GM23338 (cell line): Measurements from ENCODE around the gene MT1A.

Experiments
- CREB1 ChIP-seq: fragments of 250-450 bp; sonication (Bioruptor Pico); IDR thresholded peaks from 2 replicates; pipeline ENCODE4 v1.5.0; 2020; ENCODE audit warnings: low read depth, mild to moderate bottlenecking, moderate library complexity
- EZH2 ChIP-seq: fragments of 200-600 bp; sonication (generic); IDR thresholded peaks from one replicate; pipeline ENCODE4 v1.8.0; 2017; ENCODE audit warnings: antibody characterized with exemption, mild to moderate bottlenecking, low read depth; ENCODE audit not compliant: unreplicated experiment
- EZH2phosphoT487 ChIP-seq: fragments of 200-600 bp; sonication (generic); IDR thresholded peaks from one replicate; pipeline ENCODE4 v1.8.1; 2018; ENCODE audit warnings: antibody characterized with exemption; ENCODE audit not compliant: unreplicated experiment
- JUNB ChIP-seq: IDR thresholded peaks from one replicate; pipeline ENCODE4 v1.6.1; 2016; ENCODE audit warnings: antibody characterized with exemption; ENCODE audit not compliant: unreplicated experiment
- POLR2AphosphoS5 ChIP-seq: IDR thresholded peaks from 2 replicates; pipeline ENCODE4 v1.6.1; 2016; ENCODE audit warnings: antibody characterized with exemption, low read depth
- ZNF331 ChIP-seq: fragments of 250-450 bp; sonication (Bioruptor Pico); IDR thresholded peaks from 2 replicates; pipeline ENCODE4 v1.5.0; 2020; ENCODE audit warnings: low read depth, mild to moderate bottlenecking, moderate library complexity
- TF ChIP-seq, protein P1 (sequence below), 2 experiments: fragments of 200-600 bp in 1 of 2; sonication (generic) in 1 of 2; conservative IDR thresholded peaks; 2 replicates each; pipeline versions ENCODE4 v1.5.1 to v1.6.1; 2016 to 2017; ENCODE audit warnings: antibody characterized with exemption in 2 of 2, low read depth in 2 of 2, mild to moderate bottlenecking in 2 of 2, moderate library complexity in 1 of 2
- TF ChIP-seq, protein P2 (sequence below): IDR thresholded peaks from one replicate; pipeline ENCODE4 v1.6.1; 2018; ENCODE audit warnings: antibody characterized with exemption; ENCODE audit not compliant: unreplicated experiment
- TF ChIP-seq, protein P3 (sequence below): IDR thresholded peaks from 2 replicates; pipeline ENCODE4 v1.6.1; 2016; ENCODE audit warnings: antibody characterized with exemption

DNA sequence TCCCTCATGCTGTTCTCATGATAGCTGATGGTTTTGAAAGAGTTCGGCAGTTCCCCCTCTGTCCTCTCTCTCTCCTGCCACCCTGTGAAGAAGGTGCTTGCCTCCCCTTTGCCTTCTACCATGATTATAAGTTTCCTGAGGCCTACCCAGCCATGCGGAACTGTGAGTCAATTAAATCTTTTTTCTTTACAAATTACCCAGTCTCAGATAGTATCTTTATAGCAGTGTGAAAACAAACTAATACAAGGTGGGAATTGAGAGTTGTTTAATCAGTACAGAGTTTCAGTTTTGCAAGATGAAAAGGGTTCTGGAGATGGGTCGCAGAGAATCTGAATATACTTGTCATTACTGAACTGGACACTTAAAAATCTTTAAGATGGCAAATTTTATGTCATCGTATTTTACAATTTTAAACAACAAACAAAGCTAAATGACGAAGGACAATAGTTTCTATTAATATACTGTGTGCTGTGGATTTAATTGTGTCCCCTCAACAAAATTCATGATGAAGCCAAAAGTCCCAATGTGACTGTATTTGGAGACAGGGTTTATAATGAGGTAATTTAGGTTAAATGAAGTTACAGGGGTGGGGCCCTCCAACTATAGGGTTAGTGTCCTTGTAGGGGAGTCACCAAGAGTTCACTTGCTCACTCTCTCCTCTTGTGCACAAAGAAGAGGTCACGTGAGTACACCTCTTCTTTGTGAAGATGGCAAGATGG lies 44.7 kb upstream of the MT1A start:
- TF ChIP-seq, protein P1, sequence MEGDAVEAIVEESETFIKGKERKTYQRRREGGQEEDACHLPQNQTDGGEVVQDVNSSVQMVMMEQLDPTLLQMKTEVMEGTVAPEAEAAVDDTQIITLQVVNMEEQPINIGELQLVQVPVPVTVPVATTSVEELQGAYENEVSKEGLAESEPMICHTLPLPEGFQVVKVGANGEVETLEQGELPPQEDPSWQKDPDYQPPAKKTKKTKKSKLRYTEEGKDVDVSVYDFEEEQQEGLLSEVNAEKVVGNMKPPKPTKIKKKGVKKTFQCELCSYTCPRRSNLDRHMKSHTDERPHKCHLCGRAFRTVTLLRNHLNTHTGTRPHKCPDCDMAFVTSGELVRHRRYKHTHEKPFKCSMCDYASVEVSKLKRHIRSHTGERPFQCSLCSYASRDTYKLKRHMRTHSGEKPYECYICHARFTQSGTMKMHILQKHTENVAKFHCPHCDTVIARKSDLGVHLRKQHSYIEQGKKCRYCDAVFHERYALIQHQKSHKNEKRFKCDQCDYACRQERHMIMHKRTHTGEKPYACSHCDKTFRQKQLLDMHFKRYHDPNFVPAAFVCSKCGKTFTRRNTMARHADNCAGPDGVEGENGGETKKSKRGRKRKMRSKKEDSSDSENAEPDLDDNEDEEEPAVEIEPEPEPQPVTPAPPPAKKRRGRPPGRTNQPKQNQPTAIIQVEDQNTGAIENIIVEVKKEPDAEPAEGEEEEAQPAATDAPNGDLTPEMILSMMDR (conservative IDR thresholded peaks at IDR 0.05; ENCODE audit: low read depth in 2 of 2), result no peak
- TF ChIP-seq, protein P2, sequence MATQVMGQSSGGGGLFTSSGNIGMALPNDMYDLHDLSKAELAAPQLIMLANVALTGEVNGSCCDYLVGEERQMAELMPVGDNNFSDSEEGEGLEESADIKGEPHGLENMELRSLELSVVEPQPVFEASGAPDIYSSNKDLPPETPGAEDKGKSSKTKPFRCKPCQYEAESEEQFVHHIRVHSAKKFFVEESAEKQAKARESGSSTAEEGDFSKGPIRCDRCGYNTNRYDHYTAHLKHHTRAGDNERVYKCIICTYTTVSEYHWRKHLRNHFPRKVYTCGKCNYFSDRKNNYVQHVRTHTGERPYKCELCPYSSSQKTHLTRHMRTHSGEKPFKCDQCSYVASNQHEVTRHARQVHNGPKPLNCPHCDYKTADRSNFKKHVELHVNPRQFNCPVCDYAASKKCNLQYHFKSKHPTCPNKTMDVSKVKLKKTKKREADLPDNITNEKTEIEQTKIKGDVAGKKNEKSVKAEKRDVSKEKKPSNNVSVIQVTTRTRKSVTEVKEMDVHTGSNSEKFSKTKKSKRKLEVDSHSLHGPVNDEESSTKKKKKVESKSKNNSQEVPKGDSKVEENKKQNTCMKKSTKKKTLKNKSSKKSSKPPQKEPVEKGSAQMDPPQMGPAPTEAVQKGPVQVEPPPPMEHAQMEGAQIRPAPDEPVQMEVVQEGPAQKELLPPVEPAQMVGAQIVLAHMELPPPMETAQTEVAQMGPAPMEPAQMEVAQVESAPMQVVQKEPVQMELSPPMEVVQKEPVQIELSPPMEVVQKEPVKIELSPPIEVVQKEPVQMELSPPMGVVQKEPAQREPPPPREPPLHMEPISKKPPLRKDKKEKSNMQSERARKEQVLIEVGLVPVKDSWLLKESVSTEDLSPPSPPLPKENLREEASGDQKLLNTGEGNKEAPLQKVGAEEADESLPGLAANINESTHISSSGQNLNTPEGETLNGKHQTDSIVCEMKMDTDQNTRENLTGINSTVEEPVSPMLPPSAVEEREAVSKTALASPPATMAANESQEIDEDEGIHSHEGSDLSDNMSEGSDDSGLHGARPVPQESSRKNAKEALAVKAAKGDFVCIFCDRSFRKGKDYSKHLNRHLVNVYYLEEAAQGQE, result no peak
- TF ChIP-seq CREB1 (CRISPR knock-in tag) (no peak), EZH2 (no peak), POLR2AphosphoS5 (no peak), ZNF331 (CRISPR knock-in tag) (no peak), EZH2phosphoT487 (no peak), JUNB (no peak)
- TF ChIP-seq, protein P3, sequence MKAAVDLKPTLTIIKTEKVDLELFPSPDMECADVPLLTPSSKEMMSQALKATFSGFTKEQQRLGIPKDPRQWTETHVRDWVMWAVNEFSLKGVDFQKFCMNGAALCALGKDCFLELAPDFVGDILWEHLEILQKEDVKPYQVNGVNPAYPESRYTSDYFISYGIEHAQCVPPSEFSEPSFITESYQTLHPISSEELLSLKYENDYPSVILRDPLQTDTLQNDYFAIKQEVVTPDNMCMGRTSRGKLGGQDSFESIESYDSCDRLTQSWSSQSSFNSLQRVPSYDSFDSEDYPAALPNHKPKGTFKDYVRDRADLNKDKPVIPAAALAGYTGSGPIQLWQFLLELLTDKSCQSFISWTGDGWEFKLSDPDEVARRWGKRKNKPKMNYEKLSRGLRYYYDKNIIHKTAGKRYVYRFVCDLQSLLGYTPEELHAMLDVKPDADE, result no peak
